HCT116 (cell line): Measurements from ENCODE around the gene PODN.

ENCODE experiments used
- POLR2A ChIP-seq: IDR thresholded peaks from 2 replicates; pipeline ENCODE4 v1.7.0; 2011; ENCODE audit warnings: borderline replicate concordance; ENCODE audit not compliant: insufficient read depth, insufficient read length; ENCODE audit errors: extremely low read depth
- SP1 ChIP-seq: IDR thresholded peaks from 2 replicates; pipeline ENCODE4 v1.6.1; 2012; ENCODE audit warnings: low read depth
- ZFX ChIP-seq: fragments of 450-650 bp; IDR thresholded peaks from 2 replicates; pipeline ENCODE4 v1.6.1; 2017
- TF ChIP-seq, protein P1 (sequence below), 3 experiments: fragments of 200-600 bp in 1 of 3; sonication (generic) in 1 of 3; IDR thresholded peaks in 2 of 3; conservative IDR thresholded peaks in 1 of 3; 2 replicates each; pipeline ENCODE4 v1.5.1; 2012 to 2017; ENCODE audit warnings: low read depth in 2 of 3, low read length in 2 of 3, antibody characterized with exemption in 1 of 3, borderline replicate concordance in 1 of 3, control low read depth in 1 of 3, mild to moderate bottlenecking in 1 of 3, mixed read lengths in 1 of 3, mixed run types in 1 of 3, moderate library complexity in 1 of 3; ENCODE audit not compliant: insufficient read depth in 1 of 3

GRCh38 chr1:53114090-53114489 is 52.1 kb downstream of the PODN start:
- TF ChIP-seq, protein P1, sequence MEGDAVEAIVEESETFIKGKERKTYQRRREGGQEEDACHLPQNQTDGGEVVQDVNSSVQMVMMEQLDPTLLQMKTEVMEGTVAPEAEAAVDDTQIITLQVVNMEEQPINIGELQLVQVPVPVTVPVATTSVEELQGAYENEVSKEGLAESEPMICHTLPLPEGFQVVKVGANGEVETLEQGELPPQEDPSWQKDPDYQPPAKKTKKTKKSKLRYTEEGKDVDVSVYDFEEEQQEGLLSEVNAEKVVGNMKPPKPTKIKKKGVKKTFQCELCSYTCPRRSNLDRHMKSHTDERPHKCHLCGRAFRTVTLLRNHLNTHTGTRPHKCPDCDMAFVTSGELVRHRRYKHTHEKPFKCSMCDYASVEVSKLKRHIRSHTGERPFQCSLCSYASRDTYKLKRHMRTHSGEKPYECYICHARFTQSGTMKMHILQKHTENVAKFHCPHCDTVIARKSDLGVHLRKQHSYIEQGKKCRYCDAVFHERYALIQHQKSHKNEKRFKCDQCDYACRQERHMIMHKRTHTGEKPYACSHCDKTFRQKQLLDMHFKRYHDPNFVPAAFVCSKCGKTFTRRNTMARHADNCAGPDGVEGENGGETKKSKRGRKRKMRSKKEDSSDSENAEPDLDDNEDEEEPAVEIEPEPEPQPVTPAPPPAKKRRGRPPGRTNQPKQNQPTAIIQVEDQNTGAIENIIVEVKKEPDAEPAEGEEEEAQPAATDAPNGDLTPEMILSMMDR (IDR thresholded peaks at IDR 0.05 in 2 of 3, conservative IDR thresholded peaks at IDR 0.05 in 1 of 3; ENCODE audit: borderline replicate concordance in 1 of 3, insufficient read depth in 1 of 3, low read depth in 2 of 3, low read length in 2 of 3) = no peak
- no peak for TF ChIP-seq POLR2A
- TF ChIP-seq ZFX = no peak
- no peak for TF ChIP-seq SP1
